CD14-positive monocyte (primary cell): Measurements from ENCODE around the gene RASGRF2. TPM values are rescaled to one million over a fixed set of nuclear protein-coding genes. Genes with fewer than 3 reads are reported as not detected.

ENCODE experiments used
- DNase-seq, 3 donors: peaks; one replicate each; pipeline ENCODE4 v3.0.0-alpha.2; 2011 to 2022
- H2AFZ ChIP-seq: 2 replicates; pipeline ENCODE4 v1.6.0; 2012; ENCODE audit warnings: mild to moderate bottlenecking, low read depth, low read length, inconsistent platforms; ENCODE audit not compliant: insufficient read depth, poor library complexity, severe bottlenecking
- H3K27ac ChIP-seq, 2 donors: 1 replicate in 1 of 2; 2 replicates in 1 of 2; pipeline ENCODE4 v1.5.1; 2012 to 2013; ENCODE audit warnings: low read length in 2 of 2, control low read depth in 1 of 2, inconsistent platforms in 1 of 2, low read depth in 1 of 2, mild to moderate bottlenecking in 1 of 2
- H3K27me3 ChIP-seq, 2 donors: one replicate each; pipeline versions ENCODE4 v1.6.0 to v1.6.1; 2011 to 2013; ENCODE audit warnings: low read length in 2 of 2; ENCODE audit not compliant: control insufficient read depth in 2 of 2, insufficient read depth in 2 of 2
- H3K36me3 ChIP-seq, 2 donors: replicated peaks in 1 of 2; 1 replicate in 1 of 2; 2 replicates in 1 of 2; pipeline versions ENCODE4 v1.5.1 to v1.6.1; 2012 to 2013; ENCODE audit warnings: low read length in 2 of 2, control low read depth in 1 of 2, inconsistent platforms in 1 of 2, mild to moderate bottlenecking in 1 of 2; ENCODE audit not compliant: insufficient read depth in 2 of 2, control insufficient read depth in 1 of 2
- H3K4me1 ChIP-seq, 2 donors: 1 replicate in 1 of 2; 2 replicates in 1 of 2; pipeline versions ENCODE4 v1.5.1 to v1.6.1; 2012 to 2013; ENCODE audit warnings: low read length in 2 of 2, control low read depth in 1 of 2, inconsistent platforms in 1 of 2, mild to moderate bottlenecking in 1 of 2, moderate library complexity in 1 of 2; ENCODE audit not compliant: insufficient read depth in 2 of 2, control insufficient read depth in 1 of 2
- H3K4me2 ChIP-seq: replicated peaks from 2 replicates; pipeline ENCODE3; 2012; ENCODE audit warnings: low read length, moderate library complexity, mild to moderate bottlenecking; ENCODE audit not compliant: poor library complexity, severe bottlenecking; ENCODE audit errors: extremely low read depth
- H3K4me3 ChIP-seq, 3 experiments: fragments of 200-600 bp in 1 of 3; sonication (generic) in 1 of 3; replicated peaks in 1 of 3; 1 replicate in 2 of 3; 2 replicates in 1 of 3; pipeline ENCODE4 v1.5.1; 2011 to 2013; ENCODE audit warnings: low read length in 3 of 3, mild to moderate bottlenecking in 3 of 3, control low read depth in 2 of 3, low read depth in 2 of 3, inconsistent platforms in 1 of 3, moderate library complexity in 1 of 3
- H3K79me2 ChIP-seq: 2 replicates; pipeline ENCODE4 v1.6.0; 2012; ENCODE audit warnings: mild to moderate bottlenecking, control low read depth, inconsistent platforms, low read length, moderate library complexity; ENCODE audit not compliant: insufficient read depth
- H3K9ac ChIP-seq: 2 replicates; pipeline ENCODE4 v1.6.0; 2017; ENCODE audit warnings: low read length, mild to moderate bottlenecking; ENCODE audit not compliant: insufficient read depth, poor library complexity, severe bottlenecking
- H3K9me3 ChIP-seq, 2 donors: replicated peaks in 1 of 2; 1 replicate in 1 of 2; 2 replicates in 1 of 2; pipeline versions ENCODE4 v1.5.1 to v1.6.1; 2012 to 2013; ENCODE audit warnings: low read length in 2 of 2, control low read depth in 1 of 2; ENCODE audit not compliant: control insufficient read depth in 1 of 2, insufficient read depth in 1 of 2
- H4K20me1 ChIP-seq: 2 replicates; pipeline ENCODE4 v1.6.0; 2012; ENCODE audit warnings: mild to moderate bottlenecking, low read length, control low read depth, moderate library complexity; ENCODE audit not compliant: insufficient read depth
- H3K27ac Mint-ChIP-seq, 7 donors: one replicate each; pipeline ENCODE4 v1.8.0; 2020; ENCODE audit warnings: mild to moderate bottlenecking in 7 of 7, mixed read lengths in 7 of 7, moderate library complexity in 6 of 7, inconsistent platforms in 2 of 7
- H3K27me3 Mint-ChIP-seq, 3 donors: one replicate each; pipeline ENCODE4 v1.8.0; 2021 to 2022; ENCODE audit warnings: low read depth in 3 of 3, mild to moderate bottlenecking in 3 of 3, mixed read lengths in 3 of 3, moderate library complexity in 3 of 3, inconsistent platforms in 1 of 3
- H3K36me3 Mint-ChIP-seq, 2 donors: one replicate each; pipeline ENCODE4 v1.8.0; 2020; ENCODE audit warnings: mixed read lengths in 2 of 2, inconsistent platforms in 1 of 2, mild to moderate bottlenecking in 1 of 2
- H3K4me1 Mint-ChIP-seq: one replicate; pipeline ENCODE4 v1.8.0; 2020; ENCODE audit warnings: mild to moderate bottlenecking, mixed read lengths
- H3K4me3 Mint-ChIP-seq, 2 donors: one replicate each; pipeline ENCODE4 v1.8.0; 2020; ENCODE audit warnings: mild to moderate bottlenecking in 2 of 2, mixed read lengths in 2 of 2, moderate library complexity in 1 of 2
- H3K9me3 Mint-ChIP-seq, 7 donors: one replicate each; pipeline ENCODE4 v1.8.0; 2020 to 2022; ENCODE audit warnings: mixed read lengths in 7 of 7, mild to moderate bottlenecking in 6 of 7, moderate library complexity in 6 of 7, inconsistent platforms in 2 of 7
- CTCF ChIP-seq: fragments of 200-600 bp; IDR thresholded peaks from one replicate; pipeline ENCODE4 v1.8.0; 2022; ENCODE audit warnings: antibody characterized with exemption, mild to moderate bottlenecking
- WGBS: methylation state at CpG from one replicate; pipeline ENCODE4 v1.1.5; 2013; ENCODE audit warnings: missing lambda C conversion rate; ENCODE audit not compliant: insufficient coverage; 5-methylcytosine and 5-hydroxymethylcytosine counted together
- intact Hi-C, 2 donors: fragments of 100-400 bp; cut with micrococcal nuclease; formaldehyde crosslinking; loops; one replicate each; pipeline versions ENCODE4 v1.15.0 to v1.15.1; 2023
- polyA plus RNA-seq, 3 donors: library from polyadenylated mRNA; depleted of rRNA in 1 of 3; unstranded in 2 of 3; stranded (reverse) in 1 of 3; fragments of 300-500 nt in 2 of 3; fragments of >200 nt in 1 of 3; fragmentation: Illumina TruSeq in 2 of 3; gene quantifications; 1 replicate in 2 of 3; 2 replicates in 1 of 3; pipeline ENCODE4 v1.2.3, GENCODE V29; 2012 to 2021

RASGRF2 gene
- polyA plus RNA-seq, 3 donors, result 0.01 to 0.02 TPM; not detected in 1

DNA sequence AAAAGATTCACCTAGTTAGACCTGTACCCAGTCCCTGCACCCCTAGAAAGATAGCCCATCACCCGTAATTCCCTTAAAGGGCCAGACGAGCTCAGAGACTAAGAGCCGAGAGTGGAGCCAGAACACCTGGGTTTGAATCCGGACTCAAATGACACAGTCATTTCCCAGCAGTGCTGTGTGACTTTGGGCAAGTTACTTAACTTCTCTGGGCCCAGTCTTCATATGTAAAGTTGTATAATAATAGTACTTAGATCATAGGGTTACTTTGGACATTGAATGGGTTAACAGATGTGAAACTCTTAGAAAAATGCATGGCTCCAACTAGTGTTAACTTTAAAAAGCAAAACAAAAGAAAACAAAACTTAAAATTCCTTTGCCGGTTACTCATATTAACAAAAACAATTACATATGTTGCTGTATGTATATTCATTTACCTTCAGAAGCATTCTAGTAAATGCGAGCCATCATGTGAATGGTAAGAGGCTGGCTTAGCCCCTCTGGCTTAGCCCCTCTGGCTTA is 40.4 kb upstream of the RASGRF2 start:
- Histone ChIP-seq H3K27me3 (no peaks in the 10 kb centered on the region), H3K27ac (no peak overlapping the region), H3K4me3 (no peak overlapping the region), H3K79me2 (no peaks in the 10 kb centered on the region), H3K9ac (no peak overlapping the region), H3K36me3 (no peaks in the 10 kb centered on the region), H2AFZ (no peak overlapping the region), H4K20me1 (no peaks in the 10 kb centered on the region), H3K4me1 (no peaks in the 10 kb centered on the region), H3K4me2 (no peak overlapping the region), H3K9me3 (no peaks in the 10 kb centered on the region)
- Mint-ChIP-seq H3K27me3 (peaks cover 0 to 4% (median 2%) of the 10 kb centered on the region in 3 donors), H3K4me3 (no peak overlapping the region), H3K36me3 (no peaks in the 10 kb centered on the region), H3K27ac (no peak overlapping the region), H3K4me1 (peaks cover 6% of the 10 kb centered on the region), H3K9me3 (peaks cover 0 to 2% (median 0%) of the 10 kb centered on the region in 7 donors)
- TF ChIP-seq CTCF, result no peak
- DNase-seq, result no peak
- 100% methylated on average over 2 of the region's 6 CpGs for whole genome bisulfite sequencing
- intact Hi-C loops, result no loop called here

GRCh38 chr5:80920333-80920732 is 39.8 kb upstream of the RASGRF2 start:
- Mint-ChIP-seq H3K27me3 (peaks cover 0 to 4% (median 2%) of the 10 kb centered on the region in 3 donors), H3K27ac (no peak overlapping the region), H3K4me1 (peaks cover 7% of the 10 kb centered on the region), H3K4me3 (no peak overlapping the region), H3K36me3 (no peaks in the 10 kb centered on the region), H3K9me3 (peaks cover 0 to 2% (median 0%) of the 10 kb centered on the region in 7 donors)
- Histone ChIP-seq H3K4me1 (no peaks in the 10 kb centered on the region), H4K20me1 (no peaks in the 10 kb centered on the region), H3K4me2 (no peak overlapping the region), H3K79me2 (no peaks in the 10 kb centered on the region), H3K36me3 (no peaks in the 10 kb centered on the region), H3K9ac (no peak overlapping the region), H3K9me3 (no peaks in the 10 kb centered on the region), H3K4me3 (no peak overlapping the region), H3K27me3 (no peaks in the 10 kb centered on the region), H3K27ac (no peak overlapping the region), H2AFZ (no peak overlapping the region)
- intact Hi-C loops, result no loop called here
- DNase-seq, result no peak
- no peak for TF ChIP-seq CTCF
